Posterior vena cava (tissue), 2 donors: ENCODE data around the gene TAS2R1. TPM values are rescaled to one million over a fixed set of nuclear protein-coding genes. Genes with fewer than 3 reads are reported as not detected.

Experiments used
- DNase-seq: peaks from one replicate; pipeline ENCODE4 v3.0.0-alpha.2; 2020; ENCODE audit warnings: low spot score
- intact Hi-C, 2 donors: fragments of 100-400 bp; cut with DNase I; formaldehyde crosslinking; loops; one replicate each; pipeline versions ENCODE4 v1.14.1 to v1.14.2; 2022 to 2023
- long read RNA-seq, 2 donors: library from polyadenylated mRNA; unstranded; transcript quantifications; one replicate each; pipeline ENCODE4 v2.0.0, GENCODE V29; 2020 to 2021
- total RNA-seq, 2 donors: library from RNA; stranded (reverse); fragmentation: NEBNext Ultra II Directional; extraction: Animal tissue kit (Norgen Biotek cat#: 25700); gene quantifications; one replicate each; pipeline ENCODE4 v1.2.1, GENCODE V29; 2021
- donor health status: DM: yes; HTN: yes; CAD: no.
- donor health status: DM: yes; HTN: yes; CAD: no.

Gene TAS2R1
- total RNA-seq = not detected
- long read RNA-seq, donor 1 = 0 reads
- long read RNA-seq, donor 2 = 0 reads

GRCh38 chr5:9630251-9630650 lies at the start of gene TAS2R1:
Gene TAS2R1 (minus strand): TSS chr5:9630351. CDS start chr5:9630032, 319 bp downstream.
- DNase-seq = no peak
- intact Hi-C loops = no loop called here

- intact Hi-C loops = loop anchor here in 1 of 2 donors (5.0 kb wide), 1 partner anchor 1422 kb away; no protein-coding TSS in a partner anchor
- DNase-seq = no peak
Observed at GRCh38 chr5:9670371-9670770, 40.2 kb upstream of the TAS2R1 start.

GRCh38 chr5:9667906-9668305 lies 37.8 kb upstream of the TAS2R1 start:
- DNase-seq = no peak
- intact Hi-C loops = no loop called here

GRCh38 chr5:9663891-9664290 lies 33.7 kb upstream of the TAS2R1 start:
- DNase-seq = no peak
- intact Hi-C loops = no loop called here

- intact Hi-C loops = no loop called here
- no peak for DNase-seq
Observed at GRCh38 chr5:9661316-9662015, 31.3 kb upstream of the TAS2R1 start.

GRCh38 chr5:9658706-9659105 lies 28.6 kb upstream of the TAS2R1 start:
- no peak for DNase-seq
- intact Hi-C loops = no loop called here

GRCh38 chr5:9657819-9658218 lies 27.7 kb upstream of the TAS2R1 start:
- DNase-seq = no peak
- intact Hi-C loops = no loop called here

GRCh38 chr5:9655641-9656040 lies 25.5 kb upstream of the TAS2R1 start:
- DNase-seq = no peak
- intact Hi-C loops = no loop called here

GRCh38 chr5:9654886-9655285 lies 24.7 kb upstream of the TAS2R1 start:
- DNase-seq = no peak

GRCh38 chr5:9653811-9654210 lies 23.7 kb upstream of the TAS2R1 start:
- peak; percentile 80 for DNase-seq
- intact Hi-C loops = no loop called here

More at GRCh38 chr5:9654886-9655285, 24.7 kb upstream of the TAS2R1 start:
- intact Hi-C loops = no loop called here

- intact Hi-C loops = no loop called here
Observed at GRCh38 chr5:9653061-9653460, 22.9 kb upstream of the TAS2R1 start.

GRCh38 chr5:9652295-9652694 lies 22.1 kb upstream of the TAS2R1 start:
- no peak for DNase-seq
- intact Hi-C loops = no loop called here

More at GRCh38 chr5:9653061-9653460, 22.9 kb upstream of the TAS2R1 start:
- DNase-seq = no peak

- DNase-seq = no peak
- intact Hi-C loops = no loop called here
Observed at GRCh38 chr5:9646843-9647242, 16.7 kb upstream of the TAS2R1 start.

GRCh38 chr5:9644630-9645029 lies 14.5 kb upstream of the TAS2R1 start:
- DNase-seq = no peak
- intact Hi-C loops = no loop called here

GRCh38 chr5:9642621-9643020 lies 12.5 kb upstream of the TAS2R1 start:
- DNase-seq = no peak
- intact Hi-C loops = no loop called here

- intact Hi-C loops = no loop called here
- no peak for DNase-seq
Observed at GRCh38 chr5:9641806-9642355, 11.7 kb upstream of the TAS2R1 start.

- intact Hi-C loops = no loop called here
- DNase-seq = no peak
Observed at GRCh38 chr5:9632495-9632894, 2.3 kb upstream of the TAS2R1 start.

- intact Hi-C loops = no loop called here
- DNase-seq = no peak
Observed at GRCh38 chr5:9627541-9627940, 2.6 kb downstream of the TAS2R1 start.

- DNase-seq = no peak
- intact Hi-C loops = no loop called here
Observed at GRCh38 chr5:9626955-9627354, 3.2 kb downstream of the TAS2R1 start.

- intact Hi-C loops = no loop called here
- DNase-seq = no peak
Observed at GRCh38 chr5:9625731-9626130, 4.4 kb downstream of the TAS2R1 start.

- intact Hi-C loops = no loop called here
Observed at GRCh38 chr5:9625286-9625685, 4.9 kb downstream of the TAS2R1 start.

More at GRCh38 chr5:9625286-9625685, 4.9 kb downstream of the TAS2R1 start:
- DNase-seq = no peak
